Stimulated activated CD4-positive, alpha-beta T cell treated with anti-CD3 and anti-CD28 coated beads, Interleukin-15, amount 100 ng/mL, for 24 hours (primary cell): ENCODE results near the gene MEDAG.

Experiments used
- DNase-seq: peaks from one replicate; pipeline ENCODE4 v3.0.0-alpha.2; 2020

The MEDAG gene

DNA sequence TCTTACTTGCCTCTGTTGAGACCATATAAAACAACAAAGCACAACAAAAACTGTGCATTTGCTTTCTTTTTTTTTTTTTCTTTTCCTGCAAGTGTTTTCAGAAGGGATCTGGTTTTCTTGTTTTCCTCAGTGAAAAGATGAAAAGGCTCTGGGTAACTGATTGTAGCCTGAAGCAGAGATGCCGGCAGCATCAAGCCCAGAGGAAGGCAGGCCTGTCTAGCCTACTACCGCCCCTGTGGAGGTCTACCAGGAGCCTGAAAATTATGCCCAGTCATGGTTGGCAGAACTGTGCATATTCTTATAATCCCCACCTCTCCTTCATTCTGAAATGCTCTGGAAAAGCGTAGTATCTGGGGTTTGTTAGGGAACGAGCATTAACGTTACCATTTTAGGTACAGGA lies 32.6 kb upstream of the MEDAG start:
- DNase-seq = no peak

GRCh38 chr13:30874111-30874510 lies 32.0 kb upstream of the MEDAG start:
- DNase-seq = no peak

DNA sequence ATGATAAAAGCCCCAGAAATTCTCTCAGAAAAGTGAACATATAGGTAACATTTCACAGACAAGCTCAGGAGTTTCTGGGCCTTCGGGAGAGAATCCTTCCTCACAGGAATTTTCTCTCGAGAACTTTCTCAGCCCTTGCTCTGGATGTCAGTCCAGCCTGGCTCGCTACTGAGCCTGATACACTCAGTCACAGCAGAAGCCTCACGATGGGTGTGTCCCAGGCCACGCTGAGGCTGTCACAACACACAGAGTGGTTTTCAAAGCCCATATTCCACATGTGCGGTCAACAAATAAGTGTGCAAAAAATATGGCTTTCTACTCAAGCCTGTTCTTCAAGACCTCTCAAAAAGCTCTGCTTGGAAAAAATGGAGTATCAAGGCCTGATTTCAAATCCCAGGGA lies 31.5 kb upstream of the MEDAG start:
- no peak for DNase-seq

DNA sequence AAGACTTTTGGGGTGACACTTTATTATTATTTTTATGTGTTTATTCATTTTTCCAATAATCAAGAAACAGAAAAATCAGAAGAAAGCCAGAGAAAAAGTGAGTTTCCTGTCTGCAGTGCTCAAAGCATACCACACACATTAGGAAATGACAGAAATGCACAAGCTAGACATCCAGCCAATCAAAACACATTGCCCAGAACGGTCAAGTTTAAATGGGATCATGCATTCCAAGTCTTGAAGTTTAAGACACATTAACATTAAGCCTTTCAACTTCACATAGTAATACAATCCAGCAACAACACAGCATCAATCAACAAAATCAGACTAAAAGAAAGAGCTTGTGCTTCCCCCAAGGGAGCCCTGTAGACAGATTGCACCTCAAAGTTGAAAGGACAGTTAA lies 28.7 kb upstream of the MEDAG start:
- DNase-seq = no peak

DNA sequence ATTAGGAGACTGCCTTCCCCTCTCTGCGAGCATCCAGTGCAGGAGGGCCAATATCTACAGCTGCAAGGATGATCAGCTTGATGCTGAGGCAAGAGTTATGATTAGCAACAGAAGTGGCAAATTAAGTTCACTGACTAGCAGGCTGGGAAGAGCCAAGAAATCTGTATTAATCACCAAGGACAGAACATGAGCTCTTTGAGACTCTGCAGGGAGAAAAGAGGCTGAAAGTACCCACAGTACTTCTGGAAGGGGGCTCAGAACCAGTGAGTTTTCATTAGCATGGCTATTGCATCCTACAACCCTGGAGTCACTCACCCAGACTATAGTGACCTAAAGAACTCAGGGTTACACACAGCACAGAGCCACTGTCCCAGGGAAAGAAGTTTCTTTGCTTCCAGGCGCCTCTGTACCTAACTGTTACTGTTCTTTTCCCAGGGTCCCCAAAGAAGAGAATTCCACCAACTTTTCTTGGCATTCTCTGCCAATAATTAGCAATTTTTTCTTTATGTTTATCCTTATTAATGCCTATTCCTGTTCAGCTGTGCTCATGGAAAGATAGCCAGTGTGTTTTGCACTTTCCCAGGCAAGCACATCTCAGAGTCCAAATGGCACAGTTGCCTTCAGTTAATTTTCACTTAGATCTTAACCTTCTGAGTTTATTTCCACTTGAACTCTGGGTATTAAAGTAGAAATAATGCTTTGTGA lies 25.8 kb upstream of the MEDAG start:
- no peak for DNase-seq

- DNase-seq = no peak
These were observed 25.3 kb upstream of the MEDAG start for GRCh38 chr13:30880856-30881155.

- no peak for DNase-seq
These were observed 24.9 kb upstream of the MEDAG start for GRCh38 chr13:30881191-30881651.

DNA sequence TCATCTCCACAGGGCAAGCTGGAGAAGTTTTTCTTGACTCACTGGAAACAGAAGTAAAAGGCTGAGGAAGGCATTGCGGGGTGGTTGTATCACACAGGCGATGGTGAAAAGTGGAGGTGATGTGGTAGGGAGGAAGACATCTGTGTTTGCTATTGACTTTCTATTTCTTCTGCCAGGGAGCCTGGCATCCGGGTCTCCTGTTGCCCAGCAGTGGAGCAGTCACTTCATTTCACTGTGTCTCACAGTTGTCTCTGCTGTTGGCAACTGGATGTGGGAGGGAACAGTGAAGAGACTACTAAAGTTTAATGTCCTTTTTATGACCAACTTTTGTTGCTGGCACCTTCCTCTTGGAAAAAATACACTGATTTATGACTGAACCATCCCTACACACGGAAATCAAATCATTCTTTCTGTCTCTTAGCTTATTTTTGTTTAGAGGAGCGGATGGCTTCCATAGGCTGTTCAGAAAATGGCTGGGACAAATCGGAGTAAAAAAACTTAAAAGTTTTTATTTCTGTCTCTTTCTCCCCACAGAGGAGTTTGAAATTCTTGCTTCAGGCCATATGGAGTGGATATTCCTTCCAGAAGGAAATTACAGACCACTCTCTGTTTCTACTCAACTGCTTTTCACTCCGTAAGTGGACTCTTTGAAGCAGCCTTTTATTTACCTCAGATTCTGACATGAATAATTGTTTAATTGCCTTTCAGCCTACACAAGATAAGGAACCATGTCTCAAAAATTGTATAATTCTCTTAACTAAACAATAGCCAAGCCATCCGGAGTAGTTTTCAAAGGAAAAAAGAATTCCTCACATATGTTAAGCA lies 23.8 kb upstream of the MEDAG start:
- DNase-seq = no peak

GRCh38 chr13:30882996-30883766 lies 22.9 kb upstream of the MEDAG start:
- no peak for DNase-seq

DNA sequence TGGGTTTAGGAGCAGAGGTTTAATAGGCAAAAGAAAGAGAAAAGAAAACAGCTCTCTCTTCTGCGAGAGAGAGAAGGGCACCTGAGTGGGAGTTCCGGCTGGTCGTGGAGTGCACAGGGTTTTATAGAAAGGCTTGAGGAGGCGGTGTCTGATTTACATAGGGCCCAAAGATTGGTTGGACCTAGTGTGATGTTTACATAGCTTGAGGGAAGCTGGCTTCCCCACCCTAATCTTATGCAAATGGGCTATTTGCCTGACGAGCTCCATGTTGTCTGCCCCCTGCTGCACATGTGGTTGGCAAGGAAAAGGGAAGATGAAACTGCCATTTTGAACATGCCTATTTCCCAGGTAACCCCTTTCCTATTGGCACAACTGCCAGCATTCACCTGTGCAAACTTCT lies 21.5 kb upstream of the MEDAG start:
- no peak for DNase-seq

GRCh38 chr13:30889196-30889690 lies 16.8 kb upstream of the MEDAG start:
- DNase-seq = no peak

DNA sequence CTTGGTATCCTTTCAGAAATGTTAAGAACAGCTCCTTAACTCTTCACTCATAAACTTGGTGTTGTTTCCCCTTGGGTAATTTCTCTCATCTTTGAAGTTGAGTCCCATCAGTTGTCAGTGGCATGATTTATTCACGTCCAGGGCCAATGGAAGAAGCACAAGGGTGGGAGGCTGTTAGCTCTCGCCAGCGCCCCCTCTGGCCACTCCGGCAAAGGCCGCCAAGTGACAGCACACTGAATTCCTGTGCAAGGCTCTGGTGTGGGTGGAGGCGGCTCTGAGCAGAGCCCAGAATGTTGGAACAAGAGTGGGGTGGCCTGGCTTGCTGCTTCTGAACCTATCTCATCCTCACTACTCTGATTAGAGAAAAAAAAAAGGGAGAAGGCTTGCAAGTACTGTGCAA lies 13.1 kb upstream of the MEDAG start:
- DNase-seq = peak; percentile 32

DNA sequence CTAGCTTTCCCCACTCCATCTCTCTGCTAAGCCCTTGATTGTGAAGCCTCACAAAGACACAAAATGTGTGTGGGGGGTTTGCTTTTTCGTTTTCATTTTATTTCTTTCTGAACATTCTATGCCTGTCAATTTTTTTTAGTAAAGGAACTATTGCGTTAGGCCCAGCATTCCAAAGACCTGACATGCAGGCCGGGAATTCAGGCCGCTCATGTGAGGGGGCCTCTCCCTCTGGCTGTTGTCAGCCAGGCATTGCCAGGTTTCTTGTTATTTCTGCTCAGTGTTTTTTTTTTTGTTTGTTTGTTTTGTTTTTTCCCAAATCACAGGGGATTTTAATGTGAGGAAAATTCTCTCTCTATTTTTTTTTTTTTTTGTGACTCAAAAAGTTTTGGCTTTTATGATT lies 10.3 kb upstream of the MEDAG start:
- DNase-seq = no peak

GRCh38 chr13:30898070-30898469 lies 8.0 kb upstream of the MEDAG start:
- DNase-seq = no peak

DNA sequence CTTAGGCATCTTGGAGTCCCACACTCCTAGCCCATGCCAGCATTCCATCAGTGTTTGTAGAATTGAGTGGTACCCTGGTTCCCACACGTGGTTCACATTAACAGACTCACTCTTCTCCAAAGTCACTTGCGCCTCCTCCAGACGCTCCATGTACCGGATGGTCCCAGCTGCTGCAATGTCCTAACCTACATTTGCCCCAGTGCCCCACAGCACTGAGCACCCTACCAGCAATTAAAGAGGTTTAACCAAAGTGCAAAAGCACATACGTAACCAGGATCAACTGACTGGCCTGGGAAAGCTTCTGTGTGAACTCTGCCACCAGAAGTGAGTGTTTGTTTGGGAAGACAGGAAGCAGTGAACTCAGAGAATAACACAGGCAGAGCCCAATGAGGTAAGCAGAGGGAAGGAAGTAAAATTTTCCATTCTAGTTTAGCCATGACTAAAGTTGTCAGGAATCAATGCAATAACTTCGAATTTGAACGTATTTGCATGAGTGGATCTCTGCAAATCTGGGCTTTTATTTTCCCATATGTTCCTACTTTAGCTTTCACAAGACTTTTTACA lies 7.3 kb upstream of the MEDAG start:
- peak; percentile 27 for DNase-seq

- no peak for DNase-seq
These were observed 5.6 kb upstream of the MEDAG start for GRCh38 chr13:30900436-30900835.

- DNase-seq = no peak
These were observed 4.9 kb upstream of the MEDAG start for GRCh38 chr13:30900952-30901749.

DNA sequence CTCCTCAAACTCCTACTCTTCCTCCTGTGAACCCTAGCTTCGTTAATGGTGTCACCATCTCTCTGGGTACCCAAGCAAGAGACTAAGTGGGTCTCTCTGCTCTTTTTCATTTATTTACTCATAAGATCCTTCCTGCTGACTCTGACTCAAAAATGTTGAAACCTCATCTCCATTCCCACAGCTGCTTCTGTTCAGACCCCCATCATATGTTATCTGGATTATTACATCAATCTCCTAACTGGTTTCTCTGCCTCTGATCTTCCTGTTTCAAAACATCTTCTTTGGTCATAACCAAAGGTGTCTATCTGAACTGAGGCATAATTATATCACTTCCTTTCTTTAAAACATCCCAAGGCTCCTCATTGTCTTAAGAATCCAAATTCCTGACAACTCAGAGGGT lies 2.0 kb upstream of the MEDAG start:
- DNase-seq = no peak

- peak; percentile 28 for DNase-seq
These were observed 460 bp downstream of the MEDAG start for GRCh38 chr13:30906411-30907051.

DNA sequence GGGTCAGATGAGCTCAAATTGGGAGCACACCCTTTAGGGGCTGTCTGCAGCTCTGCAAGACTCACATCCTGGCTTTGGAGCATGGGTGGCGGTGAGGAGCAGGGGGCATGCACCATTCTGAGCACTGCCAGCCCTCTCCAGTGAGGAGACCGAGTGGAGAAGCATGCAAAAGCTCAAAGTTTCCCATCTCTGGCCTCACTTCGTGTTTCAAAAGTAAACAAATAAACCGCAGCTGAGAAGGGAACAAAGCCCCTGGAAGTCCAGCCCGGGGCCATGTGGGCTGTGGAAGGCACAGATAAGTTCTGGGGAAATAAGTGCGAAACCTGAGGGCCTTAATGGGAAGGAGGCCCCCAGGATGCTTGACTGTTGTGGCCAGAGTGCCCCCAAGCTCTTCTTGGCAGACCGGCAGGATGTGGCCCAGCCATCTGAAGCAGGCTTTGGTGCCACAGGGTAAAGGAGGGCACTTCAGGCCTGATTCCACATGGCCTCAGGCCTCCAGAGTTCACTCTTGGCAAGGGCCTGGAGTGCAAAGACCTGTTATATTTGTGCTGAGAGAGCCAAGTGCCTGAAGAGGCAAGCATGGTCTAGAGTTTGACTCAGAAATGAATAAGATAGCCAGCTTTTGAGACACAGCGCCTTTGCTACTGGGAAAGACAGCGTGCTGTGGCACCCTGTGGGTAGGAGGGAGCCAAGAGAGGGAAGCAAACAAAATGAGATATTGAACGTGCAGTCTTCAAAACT lies 1.2 kb downstream of the MEDAG start:
- DNase-seq = no peak

DNA sequence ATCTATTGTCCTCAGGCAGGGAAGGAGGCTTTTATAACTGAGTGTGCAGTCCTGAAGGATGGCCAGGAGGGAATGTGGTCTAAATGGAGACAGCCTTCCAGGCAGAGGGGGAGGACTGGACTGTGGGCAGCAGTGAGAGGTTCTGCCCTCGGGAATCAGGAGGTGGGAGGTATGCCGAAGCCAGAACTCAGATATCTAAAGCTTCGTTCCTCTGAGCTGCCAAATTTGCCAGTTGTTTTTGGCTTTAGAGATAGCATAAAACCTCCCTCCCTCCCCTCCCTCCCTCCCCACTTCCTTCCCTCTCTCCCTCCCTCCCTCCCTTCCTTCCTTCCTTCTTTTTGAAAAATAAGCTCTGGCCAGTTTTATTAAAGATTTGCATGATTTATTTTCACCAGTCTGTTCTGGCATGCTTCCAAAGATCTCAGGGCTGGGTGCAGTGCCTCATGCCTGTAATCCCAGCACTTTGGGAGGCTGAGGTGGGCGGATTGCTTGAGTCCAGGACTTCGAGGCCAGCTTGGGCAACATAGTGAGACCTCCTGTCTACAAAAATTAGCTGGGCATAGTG lies 2.4 kb downstream of the MEDAG start:
- no peak for DNase-seq
